ENCODE results near the gene HMGN2.

Gene HMGN2

DNA sequence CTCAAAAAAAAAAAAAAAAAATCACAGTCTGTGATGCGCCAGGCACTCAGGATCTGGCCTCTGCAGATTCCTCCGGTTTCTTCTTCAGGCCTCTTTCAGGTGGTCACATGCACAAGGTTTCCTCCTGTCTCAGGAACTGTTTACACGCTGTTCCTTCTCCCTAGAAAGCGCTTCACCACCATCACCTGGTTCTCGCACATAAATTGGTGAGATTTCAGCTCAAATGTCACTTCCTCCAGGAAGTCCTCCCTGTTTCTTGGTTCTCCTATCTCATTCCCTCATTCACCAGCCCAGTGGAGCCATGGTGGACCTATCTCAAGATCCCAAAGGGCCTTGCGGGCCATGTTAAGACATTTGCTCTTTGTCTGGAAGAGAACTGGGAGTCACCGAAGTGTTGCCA, 26.7 kb downstream of the HMGN2 start:
- TF ChIP-seq CTCF (IDR thresholded peaks at IDR 0.05) = no peak

DNA sequence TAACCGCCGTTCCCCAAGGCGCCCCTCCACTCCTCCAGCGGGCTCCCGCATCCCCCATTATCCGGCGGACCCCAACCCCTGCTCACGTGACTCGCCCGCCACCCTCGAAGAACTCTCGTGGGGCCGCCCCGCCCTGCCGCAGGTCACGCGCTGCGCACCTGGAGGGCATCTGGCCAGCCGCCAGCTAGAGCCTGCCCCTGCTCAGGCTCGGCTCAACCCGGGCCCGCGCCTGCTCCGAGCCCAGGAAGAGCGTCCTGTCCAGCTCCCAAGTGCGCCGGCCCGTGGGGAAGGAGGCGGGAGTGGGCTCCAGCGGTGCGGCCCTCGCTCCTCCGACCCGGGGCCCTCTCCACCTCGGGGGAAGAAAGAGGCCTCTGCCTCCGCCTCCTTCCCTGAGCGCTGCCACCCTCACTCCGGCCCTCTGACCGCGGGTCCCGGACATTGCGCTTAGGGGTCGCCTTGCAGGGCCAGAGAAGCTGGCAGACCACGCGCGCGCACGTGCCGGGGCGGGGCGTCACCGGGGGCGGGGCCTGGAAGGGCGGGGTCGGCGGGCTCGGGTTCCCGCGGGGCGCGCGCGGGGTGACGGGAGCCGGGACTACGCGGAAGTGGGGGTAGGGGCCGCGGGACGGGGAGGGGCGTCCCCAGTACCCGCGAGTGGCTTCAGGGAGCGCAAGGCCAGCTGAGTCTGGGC, 28.4 kb downstream of the HMGN2 start:
- TF ChIP-seq CTCF (IDR thresholded peaks at IDR 0.05) = no peak

- no peak for TF ChIP-seq CTCF (IDR thresholded peaks at IDR 0.05)
These were observed 44.9 kb downstream of the HMGN2 start for GRCh38 chr1:26516987-26517765.

GRCh38 chr1:26517766-26518049, 45.5 kb downstream of the HMGN2 start:
- no peak for TF ChIP-seq CTCF (IDR thresholded peaks at IDR 0.05)

- no peak for TF ChIP-seq CTCF (IDR thresholded peaks at IDR 0.05)
These were observed 46.1 kb downstream of the HMGN2 start for GRCh38 chr1:26518355-26518754.

DNA sequence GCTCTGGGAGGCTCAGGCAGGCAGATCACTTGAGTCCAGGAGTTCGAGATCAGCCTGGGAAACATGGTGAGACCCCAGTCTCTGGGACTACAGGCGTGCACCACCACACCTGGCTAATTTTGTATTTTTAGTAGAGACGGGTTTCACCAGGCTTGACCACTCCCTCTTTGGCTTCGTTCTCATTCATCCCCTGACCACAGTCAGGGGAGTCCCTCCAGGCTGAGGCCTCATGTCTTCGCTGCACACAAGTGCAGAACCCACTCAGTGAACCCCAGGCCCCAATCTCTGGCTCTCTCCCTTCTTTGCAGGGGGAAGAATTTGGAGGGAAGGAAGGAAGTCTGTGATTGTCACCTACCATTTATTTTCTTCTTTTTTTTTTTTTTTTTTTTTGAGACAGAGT, 48.1 kb downstream of the HMGN2 start:
- TF ChIP-seq CTCF (IDR thresholded peaks at IDR 0.05) = no peak

DNA sequence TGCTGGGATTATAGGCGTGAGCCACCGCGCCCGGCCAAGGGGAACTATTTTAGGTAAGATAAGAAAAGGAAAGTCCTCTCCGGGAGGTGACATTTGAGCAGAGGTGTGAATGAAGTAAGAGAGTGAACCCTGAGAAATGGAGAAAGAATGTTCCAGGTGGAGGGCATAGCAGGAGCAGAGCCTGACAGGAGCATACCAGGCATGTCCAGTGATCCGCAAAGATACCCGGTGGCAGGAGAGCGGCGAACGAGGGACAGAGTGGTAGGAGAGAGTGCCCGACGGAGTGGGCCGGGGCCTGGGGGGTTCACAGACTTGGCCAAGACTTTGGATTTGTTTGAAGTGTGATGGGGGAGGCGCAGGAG, 49.4 kb downstream of the HMGN2 start:
- TF ChIP-seq CTCF (IDR thresholded peaks at IDR 0.05) = no peak
